Heart left ventricle (tissue), 13 donors: ENCODE measurements around the gene FADS2.

Experiments used
- POLR2A ChIP-seq, 2 donors: fragments of 450-650 bp; IDR thresholded peaks; one replicate each; pipeline ENCODE4 v1.6.1; 2017; ENCODE audit warnings: antibody characterized with exemption in 2 of 2, mild to moderate bottlenecking in 2 of 2, moderate library complexity in 2 of 2
- TF ChIP-seq, protein P1 (sequence below), 12 donors: fragments of 200-600 bp; sonication (generic) in 4 of 12; IDR thresholded peaks; one replicate each; pipeline versions ENCODE4 v1.5.0 to v1.8.0; 2018 to 2022; ENCODE audit warnings: antibody characterized with exemption in 12 of 12, mild to moderate bottlenecking in 5 of 12
- donor health status: ischemic (EF 13 %, LVEDD 7.1; RV severe dilation, severe dysfunction).
- donor health status: DM: no; HTN: yes; CAD: no.
- donor health status: DM: no; HTN: no; CAD: no.
- donor health status: ischemic (EF 25% LVEDD 6.9; RV normal size, moderate dysfunction).
- donor health status: ischemic (EF 25% LVEDD 5.7; RV mildly dilated, moderate dysfunction).
- donor health status: ischemic (EF 35%, LVEDD 5.7; RV mildly dilated, moderate dysfunction).
- donor health status: nonischemic (EF 11% LVEDD 7.7; RV severe dilation, severe dysfunction).
- donor health status: DM: yes; HTN: yes; CAD: no.
- donor health status: PGD.
- donor health status: ischemic (EF 29% LVEDD 5.4; RV normal size, mild dysfunction).
- donor health status: nonischemic (EF 23%, LVEDD 6.1; RV moderate dilation, normal function).

GRCh38 chr11:61828379-61828628 lies 204 bp downstream of the FADS2 start:
- TF ChIP-seq, protein P1, sequence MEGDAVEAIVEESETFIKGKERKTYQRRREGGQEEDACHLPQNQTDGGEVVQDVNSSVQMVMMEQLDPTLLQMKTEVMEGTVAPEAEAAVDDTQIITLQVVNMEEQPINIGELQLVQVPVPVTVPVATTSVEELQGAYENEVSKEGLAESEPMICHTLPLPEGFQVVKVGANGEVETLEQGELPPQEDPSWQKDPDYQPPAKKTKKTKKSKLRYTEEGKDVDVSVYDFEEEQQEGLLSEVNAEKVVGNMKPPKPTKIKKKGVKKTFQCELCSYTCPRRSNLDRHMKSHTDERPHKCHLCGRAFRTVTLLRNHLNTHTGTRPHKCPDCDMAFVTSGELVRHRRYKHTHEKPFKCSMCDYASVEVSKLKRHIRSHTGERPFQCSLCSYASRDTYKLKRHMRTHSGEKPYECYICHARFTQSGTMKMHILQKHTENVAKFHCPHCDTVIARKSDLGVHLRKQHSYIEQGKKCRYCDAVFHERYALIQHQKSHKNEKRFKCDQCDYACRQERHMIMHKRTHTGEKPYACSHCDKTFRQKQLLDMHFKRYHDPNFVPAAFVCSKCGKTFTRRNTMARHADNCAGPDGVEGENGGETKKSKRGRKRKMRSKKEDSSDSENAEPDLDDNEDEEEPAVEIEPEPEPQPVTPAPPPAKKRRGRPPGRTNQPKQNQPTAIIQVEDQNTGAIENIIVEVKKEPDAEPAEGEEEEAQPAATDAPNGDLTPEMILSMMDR (IDR thresholded peaks at IDR 0.05) = no peak
- TF ChIP-seq POLR2A (IDR thresholded peaks at IDR 0.05) = no peak
